NAMALWA (cell line): ENCODE measurements around the gene SLC17A5.
"Not testable (repeated sequence)": the region's sequence is repeated elsewhere in the genome, so short reads cannot be mapped to it uniquely, and the experiment has no call there.

Source experiments
- DNase-seq: peaks from one replicate; pipeline ENCODE4 v3.0.0-alpha.2; 2015; ENCODE audit warnings: low spot score

Gene SLC17A5

DNA sequence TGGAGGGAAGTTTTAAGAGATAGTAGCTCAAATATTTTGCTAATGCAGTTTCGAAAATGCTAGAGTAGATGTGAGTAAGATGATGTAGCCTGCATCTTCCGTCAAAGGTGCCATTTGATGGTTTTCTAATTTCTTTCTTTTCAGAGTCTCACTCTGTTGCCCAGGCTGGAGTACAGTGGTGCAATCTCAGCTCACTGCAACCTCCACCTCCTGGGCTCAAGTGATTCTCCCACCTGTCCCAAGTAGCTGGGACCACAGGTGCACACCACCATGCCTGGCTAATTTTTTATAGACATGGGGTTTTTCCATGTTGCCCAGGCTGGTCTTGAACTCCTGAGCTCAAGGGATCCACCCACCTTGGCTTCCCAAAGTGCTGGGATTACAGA is 87.3 kb downstream of the SLC17A5 start:
- not testable (repeated sequence) for DNase-seq

DNA sequence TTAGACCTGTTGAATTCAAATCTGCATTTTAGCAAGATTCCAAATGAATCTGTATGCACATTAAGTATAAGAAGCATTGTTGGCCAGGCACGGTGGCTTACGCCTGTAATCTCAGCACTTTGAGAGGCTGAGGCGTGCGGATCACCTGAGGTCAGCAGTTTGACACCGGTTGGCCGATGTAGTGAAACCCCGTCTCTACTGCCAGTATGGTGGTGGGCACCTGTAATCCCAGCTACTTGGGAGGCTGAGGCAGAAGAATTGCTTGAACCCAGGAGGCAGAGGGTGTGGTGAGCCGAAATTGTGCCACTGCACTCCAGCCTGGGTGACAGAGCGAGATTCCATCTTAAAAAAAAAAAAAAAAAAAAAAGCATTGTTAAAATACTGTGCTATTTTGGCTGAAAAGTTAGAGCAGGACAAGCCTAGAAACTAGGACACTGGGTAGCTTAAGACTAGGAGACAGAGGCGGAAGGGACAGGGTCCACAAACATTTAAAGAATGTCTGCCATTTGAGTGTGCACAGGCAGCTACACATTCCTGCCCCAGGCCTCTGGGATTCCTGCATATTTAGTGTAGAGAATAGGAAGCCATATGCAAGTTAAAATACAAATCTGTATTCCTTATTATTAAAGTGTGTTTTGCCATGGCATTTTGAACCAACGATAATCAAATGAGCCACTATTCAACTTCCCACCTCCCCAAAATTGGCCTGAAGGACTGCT is 87.9 kb downstream of the SLC17A5 start:
- no peak for DNase-seq

DNA sequence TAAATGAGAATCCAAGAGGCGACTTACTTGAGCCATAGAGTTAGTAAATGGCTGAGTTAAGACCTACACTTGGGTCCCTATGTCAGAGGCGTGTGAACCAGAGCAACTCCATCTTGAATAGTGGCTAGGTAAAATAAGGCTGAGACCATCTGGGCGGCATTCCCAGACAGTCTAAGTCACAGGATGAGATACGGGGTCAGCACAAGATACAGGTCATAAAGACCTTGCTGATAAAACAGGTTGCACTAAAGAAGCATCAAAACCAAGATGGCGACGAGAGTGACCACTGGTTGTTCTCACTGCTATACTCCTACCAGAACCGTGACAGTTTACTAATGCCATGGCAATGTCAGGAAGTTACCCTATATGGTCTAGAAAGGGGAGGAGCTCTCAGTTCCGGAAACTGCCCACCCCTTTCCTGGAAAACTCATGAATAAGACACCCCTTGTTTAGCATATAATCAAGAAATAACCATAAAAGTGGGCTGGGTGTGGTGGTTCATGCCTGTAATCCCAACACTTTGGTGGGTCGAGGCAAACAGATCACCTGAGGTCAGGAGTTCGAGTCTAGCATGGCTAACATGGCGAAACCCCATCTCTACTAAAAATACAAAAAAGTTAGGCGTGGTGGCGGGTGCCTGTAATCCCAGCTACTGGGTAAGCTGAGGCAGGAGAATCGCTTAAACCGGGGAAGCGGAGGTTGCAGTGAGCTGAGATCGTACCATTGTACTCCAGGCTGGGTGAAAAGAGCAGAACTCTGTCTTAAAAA is 89.0 kb downstream of the SLC17A5 start:
- DNase-seq = no peak

DNA sequence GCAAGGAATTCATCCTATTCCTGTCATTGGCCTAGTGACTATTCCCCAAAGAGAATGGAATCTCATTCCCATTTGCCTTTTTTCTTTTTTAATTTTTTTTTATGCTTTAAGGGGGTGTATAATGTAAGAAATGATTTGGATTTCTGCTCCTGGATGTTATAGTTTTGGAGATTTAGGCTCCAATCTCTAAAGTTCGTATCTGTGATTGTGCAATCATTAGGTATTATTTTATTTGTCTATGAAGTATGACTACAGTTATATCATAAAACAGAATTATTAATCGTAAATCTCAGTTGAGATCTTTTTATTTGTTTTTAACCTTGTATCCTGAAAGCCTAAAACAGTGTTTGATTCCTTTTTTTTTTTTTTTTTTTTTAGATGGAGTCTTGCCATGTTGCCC is 91.2 kb downstream of the SLC17A5 start:
- DNase-seq = no peak

DNA sequence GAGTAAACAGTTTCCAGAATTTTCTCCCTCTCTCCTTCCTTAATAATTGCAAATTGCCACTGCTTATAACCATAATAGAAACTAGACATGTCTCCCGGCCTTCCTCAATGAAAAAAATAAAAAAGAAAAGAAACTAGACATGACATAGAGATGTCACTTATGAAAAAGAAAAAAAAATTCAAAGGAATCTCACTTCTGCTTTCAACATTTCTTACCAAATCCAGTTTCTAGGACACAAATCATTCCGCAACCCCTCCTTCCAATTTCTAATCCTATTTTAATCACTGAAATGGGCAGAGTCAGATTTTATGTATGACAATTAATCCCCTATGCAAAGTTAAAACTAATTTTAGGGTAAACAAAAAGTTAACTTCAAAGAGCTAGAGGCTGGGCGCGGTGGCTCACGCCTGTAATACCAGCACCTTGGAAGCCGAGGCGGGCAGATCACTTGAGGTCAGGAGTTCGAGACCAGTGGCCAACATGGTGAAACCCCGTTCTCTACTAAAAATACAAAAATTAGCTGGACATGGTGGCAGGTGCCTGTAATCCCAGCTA is 92.9 kb downstream of the SLC17A5 start:
- DNase-seq = no peak

DNA sequence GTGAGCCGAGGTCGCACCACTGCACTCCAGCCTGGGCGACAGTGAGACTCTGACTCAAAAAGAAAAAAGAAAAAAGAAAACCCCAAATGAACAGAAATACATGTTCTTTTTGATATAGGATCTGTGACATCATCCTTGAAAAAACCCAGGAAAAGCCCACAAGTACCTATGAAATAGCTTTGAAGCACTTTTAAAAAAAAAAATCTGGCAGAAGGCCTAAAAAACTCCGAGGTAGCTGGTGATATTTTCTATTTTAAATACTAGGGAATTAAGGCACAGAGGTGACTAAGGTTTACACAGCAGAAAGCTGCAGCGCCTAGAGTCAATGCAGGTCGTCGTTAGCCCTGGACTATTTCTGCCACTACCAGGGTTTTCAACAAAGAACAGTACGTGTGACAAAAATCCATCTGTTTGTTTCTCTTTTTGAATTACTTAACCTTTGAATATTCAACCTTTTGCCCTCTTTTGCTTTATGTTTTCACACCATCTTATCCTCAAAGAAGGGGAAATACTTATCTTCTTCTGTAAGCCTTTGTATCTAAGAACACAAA is 93.5 kb downstream of the SLC17A5 start:
- no peak for DNase-seq

DNA sequence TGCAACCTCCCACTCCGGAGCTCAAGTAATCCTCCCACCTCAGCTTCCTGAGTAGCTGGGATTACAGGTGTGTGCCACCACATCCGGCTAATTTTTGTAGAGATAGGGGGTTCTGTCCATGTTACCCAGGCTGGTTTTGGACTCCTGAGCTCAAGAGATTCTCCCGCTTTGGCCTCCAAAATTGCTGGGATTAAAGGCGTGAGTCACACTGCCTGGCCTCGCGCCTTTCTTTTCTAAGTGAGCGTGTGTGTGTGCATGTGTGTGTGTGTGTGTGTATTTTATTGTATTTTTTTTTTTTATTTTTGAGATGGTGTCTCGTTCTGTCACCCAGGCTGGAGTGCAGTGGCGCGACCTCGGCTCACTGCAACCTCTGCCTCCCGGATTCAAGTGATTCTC is 94.4 kb downstream of the SLC17A5 start:
- DNase-seq = not testable (repeated sequence)

DNA sequence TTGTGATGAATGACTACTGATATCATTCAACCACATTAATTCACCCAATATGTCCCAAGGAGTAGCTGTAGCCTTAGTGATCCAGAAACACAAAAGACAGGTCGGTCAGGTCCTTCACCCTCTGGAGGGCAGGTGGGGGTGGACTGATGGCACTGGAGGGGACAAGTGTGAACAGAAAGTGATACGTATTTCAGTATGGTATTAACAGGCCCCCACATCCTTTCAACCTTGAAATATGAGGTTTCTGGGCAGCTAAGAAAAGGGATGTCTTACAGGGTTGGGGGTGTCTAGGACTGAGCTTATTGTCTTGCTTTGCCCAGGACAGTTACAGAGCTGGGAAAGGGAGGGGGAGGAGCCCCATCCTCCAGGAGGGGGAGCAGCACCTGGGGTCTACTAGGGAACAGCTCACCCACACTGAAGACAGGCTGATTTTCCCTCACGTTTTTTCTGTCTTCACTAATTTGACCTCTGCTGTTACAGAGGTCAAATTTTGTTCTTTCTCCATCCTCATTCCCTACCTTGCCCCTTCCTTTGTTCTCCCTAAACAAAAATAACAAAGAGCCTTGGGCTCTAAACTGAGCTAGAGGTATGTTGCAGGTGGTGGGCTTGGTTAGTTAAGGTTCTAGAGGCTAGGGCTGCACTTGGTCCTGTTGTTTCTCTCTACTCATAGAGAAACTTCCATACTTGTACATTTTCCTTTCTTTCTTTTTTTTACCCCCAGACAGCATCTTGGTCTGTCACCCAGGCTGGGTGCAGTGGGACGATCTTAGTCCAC is 95.0 kb downstream of the SLC17A5 start:
- DNase-seq = no peak

DNA sequence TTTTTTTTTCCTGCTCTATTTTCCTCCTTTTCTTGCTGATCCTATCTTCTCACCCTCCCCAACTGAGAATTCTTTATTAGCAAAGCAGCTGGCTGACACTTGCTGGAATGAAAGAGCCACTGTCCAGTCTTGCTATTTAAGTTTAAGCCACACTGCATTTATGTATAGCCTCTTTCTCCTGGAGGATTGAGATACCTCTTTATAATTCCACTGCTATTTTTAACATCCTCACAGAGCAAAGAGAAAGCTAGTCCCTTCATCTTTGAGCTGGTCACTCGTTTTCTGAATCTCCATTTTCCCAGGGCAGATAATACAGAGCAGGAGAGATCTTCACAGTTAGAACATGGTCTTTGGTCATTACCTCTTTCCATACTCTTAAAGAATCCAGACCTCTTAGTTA is 97.0 kb downstream of the SLC17A5 start:
- no peak for DNase-seq

DNA sequence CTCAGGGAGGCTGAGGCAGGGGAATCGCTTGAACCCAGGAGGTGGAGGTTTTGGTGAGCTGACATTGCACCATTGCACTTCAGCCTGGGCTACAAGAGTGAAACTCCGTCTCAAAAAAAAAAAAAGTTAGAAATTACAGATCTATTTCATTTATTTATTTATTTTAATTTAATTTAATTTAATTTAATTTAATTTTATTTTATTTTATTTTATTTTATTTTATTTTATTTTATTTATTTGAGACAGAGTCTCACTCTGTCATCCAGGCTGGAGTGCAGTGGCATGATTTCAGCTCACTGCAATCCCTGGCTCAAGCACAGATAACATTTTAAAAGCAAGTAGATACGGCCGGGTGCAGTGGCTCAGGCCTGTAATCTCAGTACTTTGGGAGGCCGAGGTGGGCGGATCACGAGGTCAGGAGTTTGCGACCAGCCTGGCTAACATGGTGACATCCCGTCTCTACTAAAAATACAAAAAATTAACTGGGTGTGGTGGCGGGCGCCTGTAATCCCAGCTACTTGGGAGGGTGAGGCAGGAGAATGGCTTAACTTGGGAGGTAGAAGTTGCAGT is 98.3 kb downstream of the SLC17A5 start:
- not testable (repeated sequence) for DNase-seq

DNA sequence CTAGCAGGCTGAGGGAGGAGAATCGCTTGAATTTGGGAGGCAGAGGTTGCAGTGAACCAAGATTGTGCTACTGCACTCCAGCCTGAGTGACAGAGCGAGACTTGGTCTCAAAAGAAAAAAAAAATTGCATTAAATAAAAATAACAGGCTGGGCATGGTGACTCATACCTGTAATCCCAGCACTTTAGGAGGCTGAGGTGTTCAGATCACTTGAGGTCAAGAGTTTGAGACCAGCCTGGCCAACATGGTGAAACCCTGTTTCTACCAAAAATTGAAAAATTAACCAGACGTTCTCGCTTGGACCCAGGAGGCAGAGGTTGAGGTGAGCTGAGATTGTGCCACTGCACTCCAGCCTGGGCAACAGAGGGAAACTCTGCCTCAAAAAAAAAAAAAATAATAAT is 102.7 kb downstream of the SLC17A5 start:
- DNase-seq = not testable (repeated sequence)

DNA sequence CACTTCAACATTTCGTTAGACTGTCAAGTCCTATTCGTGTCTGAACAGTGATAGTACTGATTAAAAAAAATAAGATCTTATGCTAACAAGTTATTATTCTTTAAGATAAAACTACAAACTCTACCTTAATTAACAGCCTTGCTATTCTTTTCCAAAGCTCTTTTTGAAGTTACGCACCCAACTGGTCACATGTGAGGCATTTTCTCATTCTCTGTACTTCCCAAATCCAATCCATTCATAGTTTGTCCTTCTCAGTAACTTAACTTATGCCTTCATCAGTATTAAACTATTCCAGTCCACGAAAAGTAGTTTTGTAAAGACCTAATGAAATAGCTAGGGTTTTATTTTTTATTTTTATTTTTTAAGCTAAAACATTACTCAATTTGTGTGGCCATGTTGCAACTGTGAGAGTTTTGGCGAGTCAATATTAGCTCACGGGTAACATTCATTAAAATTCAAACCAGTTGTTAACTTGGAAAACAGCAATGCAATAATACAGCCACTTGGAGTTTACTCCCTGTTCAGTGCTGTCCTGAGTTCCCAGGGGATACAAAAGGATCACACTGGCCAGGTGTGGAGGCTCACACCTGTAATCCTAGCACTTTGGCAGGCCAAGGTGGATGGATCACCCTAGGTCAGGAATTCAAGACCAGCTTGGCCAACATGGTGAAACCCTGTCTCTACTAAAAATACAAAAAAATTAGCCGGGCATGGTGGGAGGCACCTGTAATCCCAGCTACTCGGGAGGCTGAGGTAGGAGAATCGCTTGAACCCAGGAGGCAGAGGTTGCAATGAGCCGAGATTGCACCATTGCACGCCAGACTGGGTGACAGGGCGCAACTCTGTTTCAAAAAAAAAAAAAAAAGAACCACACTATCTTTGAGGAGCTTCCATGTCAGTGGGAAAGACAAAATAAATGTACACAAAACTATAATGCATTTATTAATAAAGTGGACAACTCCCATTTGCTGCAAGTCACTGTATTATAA is 105.0 kb downstream of the SLC17A5 start:
- no peak for DNase-seq

DNA sequence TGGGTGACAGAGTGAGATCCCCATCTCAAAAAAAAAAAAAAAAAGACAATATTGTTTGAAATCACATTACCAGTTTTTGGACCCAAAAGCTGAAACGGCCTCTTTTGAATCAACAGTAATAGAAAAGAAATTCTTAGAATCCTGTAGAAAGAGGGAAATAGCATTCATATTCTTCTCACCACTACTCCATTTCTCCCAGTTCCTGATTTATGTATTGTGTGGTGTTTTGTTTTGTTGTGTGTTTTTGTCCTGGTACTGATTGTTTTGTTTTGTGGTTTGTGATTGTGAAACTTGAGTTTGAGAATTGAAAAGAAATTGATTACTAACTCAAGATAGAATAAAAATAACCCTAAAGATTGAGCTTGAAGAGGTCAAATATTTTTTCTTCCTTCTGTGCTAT is 106.8 kb downstream of the SLC17A5 start:
- no peak for DNase-seq
